Measurements from ENCODE around the gene APLP2.

GRCh38 chr11:130095326-130095725 is 25.6 kb downstream of the APLP2 start:
- TF ChIP-seq, protein P1, sequence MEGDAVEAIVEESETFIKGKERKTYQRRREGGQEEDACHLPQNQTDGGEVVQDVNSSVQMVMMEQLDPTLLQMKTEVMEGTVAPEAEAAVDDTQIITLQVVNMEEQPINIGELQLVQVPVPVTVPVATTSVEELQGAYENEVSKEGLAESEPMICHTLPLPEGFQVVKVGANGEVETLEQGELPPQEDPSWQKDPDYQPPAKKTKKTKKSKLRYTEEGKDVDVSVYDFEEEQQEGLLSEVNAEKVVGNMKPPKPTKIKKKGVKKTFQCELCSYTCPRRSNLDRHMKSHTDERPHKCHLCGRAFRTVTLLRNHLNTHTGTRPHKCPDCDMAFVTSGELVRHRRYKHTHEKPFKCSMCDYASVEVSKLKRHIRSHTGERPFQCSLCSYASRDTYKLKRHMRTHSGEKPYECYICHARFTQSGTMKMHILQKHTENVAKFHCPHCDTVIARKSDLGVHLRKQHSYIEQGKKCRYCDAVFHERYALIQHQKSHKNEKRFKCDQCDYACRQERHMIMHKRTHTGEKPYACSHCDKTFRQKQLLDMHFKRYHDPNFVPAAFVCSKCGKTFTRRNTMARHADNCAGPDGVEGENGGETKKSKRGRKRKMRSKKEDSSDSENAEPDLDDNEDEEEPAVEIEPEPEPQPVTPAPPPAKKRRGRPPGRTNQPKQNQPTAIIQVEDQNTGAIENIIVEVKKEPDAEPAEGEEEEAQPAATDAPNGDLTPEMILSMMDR (conservative IDR thresholded peaks at IDR 0.05) = no peak
- TF ChIP-seq EZH2 (IDR thresholded peaks at IDR 0.05; ENCODE audit: low read depth) = no peak

All from PC-9 (cell line).